Adrenal gland (tissue), 5 donors: ENCODE data around the gene MAD1L1.

Source experiments
- CTCF ChIP-seq, 6 experiments: fragments of 450-650 bp in 4 of 6; fragments of 200-600 bp in 2 of 6; sonication (generic) in 1 of 6; IDR thresholded peaks; 1 replicate in 5 of 6; 2 replicates in 1 of 6; pipeline versions ENCODE4 v1.5.1 to v1.8.0; 2016 to 2021; ENCODE audit warnings: antibody characterized with exemption in 6 of 6, mild to moderate bottlenecking in 2 of 6, moderate library complexity in 1 of 6
- POLR2A ChIP-seq, 2 donors: fragments of 450-650 bp; IDR thresholded peaks; one replicate each; pipeline ENCODE4 v1.6.1; 2017; ENCODE audit warnings: antibody characterized with exemption in 2 of 2, mild to moderate bottlenecking in 2 of 2, moderate library complexity in 1 of 2
- donor health status: DM: no; HTN: no; CAD: no.

- TF ChIP-seq CTCF (IDR thresholded peaks at IDR 0.05) = no peak
- no peak for TF ChIP-seq POLR2A (IDR thresholded peaks at IDR 0.05)
These were observed 18.1 kb downstream of the MAD1L1 start for GRCh38 chr7:2214636-2215035.
